SU-DHL-6 (cell line): ENCODE results near the gene ROCK2.
"Not testable (repeated sequence)": the region's sequence is repeated elsewhere in the genome, so short reads cannot be mapped to it uniquely, and the experiment has no call there.

Source experiments
- H2AFZ ChIP-seq: fragments of 200-600 bp; sonication (generic); 2 replicates; pipeline ENCODE4 v1.6.1; 2014; ENCODE audit warnings: low read depth, mild to moderate bottlenecking, moderate library complexity, mixed read lengths, antibody characterized with exemption, low read length; ENCODE audit not compliant: severe bottlenecking
- H3F3A ChIP-seq: fragments of 200-600 bp; shearing (Covaris generic); 2 replicates; pipeline ENCODE4 v1.6.0; 2016; ENCODE audit warnings: antibody characterized with exemption, mild to moderate bottlenecking; ENCODE audit not compliant: insufficient read depth
- H3K27ac ChIP-seq: fragments of 200-600 bp; sonication (generic); 2 replicates; pipeline ENCODE4 v1.5.1; 2016; ENCODE audit warnings: low read depth, mild to moderate bottlenecking, low read length, moderate library complexity, mixed read lengths
- H3K27me3 ChIP-seq: fragments of 200-600 bp; sonication (generic), shearing (Covaris generic); 2 replicates; pipeline ENCODE4 v1.6.0; 2014; ENCODE audit warnings: mild to moderate bottlenecking, low read length
- H3K36me3 ChIP-seq: fragments of 200-600 bp; sonication (generic); 2 replicates; pipeline ENCODE4 v1.6.1; 2014; ENCODE audit warnings: mild to moderate bottlenecking, low read length, mixed read lengths
- H3K4me2 ChIP-seq: fragments of 300-600, 200-600 bp; shearing (Covaris generic), sonication (generic); 2 replicates; pipeline ENCODE4 v1.6.0; 2014; ENCODE audit warnings: low read length, low read depth, mild to moderate bottlenecking; ENCODE audit not compliant: poor library complexity, severe bottlenecking
- H3K4me3 ChIP-seq: fragments of 200-600 bp; sonication (generic); 2 replicates; pipeline ENCODE4 v1.5.1; 2014; ENCODE audit warnings: antibody characterized with exemption, low read length, mild to moderate bottlenecking, mixed read lengths; ENCODE audit not compliant: insufficient read depth, poor library complexity, severe bottlenecking
- H3K79me2 ChIP-seq: fragments of 200-600 bp; sonication (generic); 2 replicates; pipeline ENCODE4 v1.6.1; 2014; ENCODE audit warnings: mild to moderate bottlenecking, low read length, moderate library complexity; ENCODE audit not compliant: insufficient read depth
- H3K9ac ChIP-seq: fragments of 200-600 bp; sonication (generic); 2 replicates; pipeline ENCODE4 v1.7.0; 2014; ENCODE audit warnings: mild to moderate bottlenecking, low read length
- H3K9me2 ChIP-seq: fragments of 200-600 bp; sonication (generic); replicated peaks from 2 replicates; pipeline ENCODE4 v1.6.1; 2014; ENCODE audit warnings: low read length; ENCODE audit not compliant: insufficient read depth
- H3K9me3 ChIP-seq: fragments of 200-600 bp; sonication (generic); 2 replicates; pipeline ENCODE4 v1.6.1; 2014; ENCODE audit warnings: low read length, mixed read lengths; ENCODE audit not compliant: insufficient read depth
- H4K20me1 ChIP-seq: fragments of 200-600 bp; sonication (generic); 2 replicates; pipeline ENCODE4 v1.6.1; 2014; ENCODE audit warnings: low read depth, mild to moderate bottlenecking, antibody characterized with exemption, low read length, moderate library complexity, mixed read lengths
- EZH2phosphoT487 ChIP-seq: fragments of 200-600 bp; sonication (generic), shearing (Covaris generic); conservative IDR thresholded peaks from 2 replicates; pipeline ENCODE4 v1.6.1; 2018; ENCODE audit warnings: mild to moderate bottlenecking, antibody characterized with exemption, low read length, moderate library complexity, mixed read lengths
- TF ChIP-seq, protein P1 (sequence below): fragments of 200-600 bp; sonication (generic); IDR thresholded peaks from one replicate; pipeline ENCODE4 v1.5.1; 2017; ENCODE audit warnings: antibody characterized with exemption, mild to moderate bottlenecking, low read length, moderate library complexity; ENCODE audit not compliant: insufficient read depth, poor library complexity, severe bottlenecking

Gene ROCK2

DNA sequence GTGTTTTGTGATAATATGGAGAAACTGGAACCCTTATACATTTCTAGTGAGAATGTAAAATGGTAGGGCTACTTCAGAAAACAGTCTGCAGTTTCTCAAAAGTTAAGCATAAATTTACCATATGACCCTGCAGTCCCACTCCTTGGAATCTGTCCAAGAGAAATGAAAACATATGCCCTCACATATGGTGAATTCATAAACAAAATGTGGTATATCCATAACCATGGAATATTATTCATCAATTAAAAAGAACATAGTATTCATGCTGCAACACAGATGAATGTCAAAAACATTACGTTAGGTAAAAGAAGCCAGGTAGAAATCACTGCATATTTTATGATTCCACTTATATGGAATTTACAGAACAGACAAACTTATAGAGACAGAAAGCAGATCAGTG is 11.8 kb downstream of the ROCK2 start:
- Histone ChIP-seq H3K9me2 (no peaks in the 10 kb centered on the region), H3K4me3 (no peak overlapping the region), H3K9ac (no peak overlapping the region), H4K20me1 (peaks cover 38% of the 10 kb centered on the region), H2AFZ (no peak overlapping the region), H3K27ac (no peak overlapping the region), H3K9me3 (no peaks in the 10 kb centered on the region), H3K79me2 (peaks cover 93% of the 10 kb centered on the region), H3F3A (0 out of 2 replicates have a peak, but pooled peaks cover 5% of the 10 kb centered on the region), H3K27me3 (no peaks in the 10 kb centered on the region), H3K36me3 (no peaks in the 10 kb centered on the region; the same call in 1 of the 2 replicates), H3K4me2 (no peak overlapping the region)
- TF ChIP-seq, protein P1, sequence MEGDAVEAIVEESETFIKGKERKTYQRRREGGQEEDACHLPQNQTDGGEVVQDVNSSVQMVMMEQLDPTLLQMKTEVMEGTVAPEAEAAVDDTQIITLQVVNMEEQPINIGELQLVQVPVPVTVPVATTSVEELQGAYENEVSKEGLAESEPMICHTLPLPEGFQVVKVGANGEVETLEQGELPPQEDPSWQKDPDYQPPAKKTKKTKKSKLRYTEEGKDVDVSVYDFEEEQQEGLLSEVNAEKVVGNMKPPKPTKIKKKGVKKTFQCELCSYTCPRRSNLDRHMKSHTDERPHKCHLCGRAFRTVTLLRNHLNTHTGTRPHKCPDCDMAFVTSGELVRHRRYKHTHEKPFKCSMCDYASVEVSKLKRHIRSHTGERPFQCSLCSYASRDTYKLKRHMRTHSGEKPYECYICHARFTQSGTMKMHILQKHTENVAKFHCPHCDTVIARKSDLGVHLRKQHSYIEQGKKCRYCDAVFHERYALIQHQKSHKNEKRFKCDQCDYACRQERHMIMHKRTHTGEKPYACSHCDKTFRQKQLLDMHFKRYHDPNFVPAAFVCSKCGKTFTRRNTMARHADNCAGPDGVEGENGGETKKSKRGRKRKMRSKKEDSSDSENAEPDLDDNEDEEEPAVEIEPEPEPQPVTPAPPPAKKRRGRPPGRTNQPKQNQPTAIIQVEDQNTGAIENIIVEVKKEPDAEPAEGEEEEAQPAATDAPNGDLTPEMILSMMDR = no peak
- TF ChIP-seq EZH2phosphoT487 = no peak

DNA sequence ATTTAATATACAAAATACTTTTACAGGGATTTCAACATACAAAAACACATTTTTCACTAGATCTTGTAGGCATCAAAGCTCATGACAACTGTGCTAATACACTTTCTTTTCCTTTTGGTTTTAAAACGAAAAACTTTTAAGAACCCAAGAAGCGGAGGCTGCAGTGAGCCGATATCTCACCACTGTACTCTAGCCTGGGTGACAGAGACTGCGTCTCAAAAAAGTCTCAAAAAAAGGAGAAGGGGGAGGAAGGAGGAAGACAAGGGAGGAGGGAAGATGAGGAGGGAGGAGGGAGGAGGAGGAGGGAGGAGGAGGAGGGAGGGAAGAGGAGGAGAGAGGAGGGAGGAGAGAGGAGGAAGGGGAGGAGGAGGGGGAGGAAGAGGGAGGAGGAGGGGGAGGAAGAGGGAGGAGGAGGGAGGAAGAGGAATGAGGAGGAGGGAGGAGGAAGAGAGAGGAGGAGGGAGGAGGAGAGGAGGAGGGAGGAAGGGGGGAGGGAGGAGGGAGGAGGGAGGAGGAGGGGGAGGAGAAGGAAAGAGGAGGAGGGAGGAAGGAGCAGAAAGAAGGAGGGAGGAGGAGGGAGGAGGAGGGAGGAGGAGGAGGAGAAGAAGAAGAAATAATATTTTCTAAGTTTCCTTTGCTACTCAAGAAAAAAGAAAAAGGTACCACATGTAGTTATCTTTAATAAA is 13.8 kb downstream of the ROCK2 start:
- no peaks in the 10 kb centered on the region for H3K9me2 ChIP-seq
- H3K36me3 ChIP-seq = no peaks in the 10 kb centered on the region; the same call in 1 of the 2 replicates
- H3K27ac ChIP-seq = no peak overlapping the region
- 0 out of 2 replicates have a peak, but pooled peaks cover 5% of the 10 kb centered on the region for H3F3A ChIP-seq
- TF ChIP-seq, protein P1 = no peak
- TF ChIP-seq EZH2phosphoT487 = no peak
- H3K79me2 ChIP-seq = peaks cover 93% of the 10 kb centered on the region
- no peak overlapping the region for H2AFZ ChIP-seq
- H3K27me3 ChIP-seq = no peaks in the 10 kb centered on the region
- no peak overlapping the region for H3K9ac ChIP-seq
- H3K9me3 ChIP-seq = no peaks in the 10 kb centered on the region
- no peak overlapping the region for H3K4me2 ChIP-seq
- no peak overlapping the region for H3K4me3 ChIP-seq
- peaks cover 34% of the 10 kb centered on the region for H4K20me1 ChIP-seq

DNA sequence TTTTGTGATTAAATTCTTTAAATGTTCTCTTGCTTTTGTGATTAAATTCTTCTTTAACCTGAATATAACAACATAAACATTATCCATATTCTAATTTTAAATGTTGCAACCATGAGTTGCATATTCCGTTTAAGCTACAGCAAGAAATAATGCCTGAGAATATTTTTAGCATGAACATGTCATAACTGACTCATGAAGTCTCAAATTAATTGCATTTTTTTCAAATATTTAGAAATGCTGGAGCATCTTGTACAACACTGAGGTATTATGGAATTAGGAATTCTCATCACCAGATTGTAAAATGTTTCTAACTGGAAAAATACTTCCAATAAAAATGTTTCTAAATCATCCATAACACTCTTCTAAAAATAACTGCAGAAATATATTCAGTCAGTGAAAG is 14.7 kb downstream of the ROCK2 start:
- Histone ChIP-seq H3K36me3 (no peaks in the 10 kb centered on the region; the same call in 1 of the 2 replicates), H3K9ac (no peak overlapping the region), H3K9me3 (no peaks in the 10 kb centered on the region), H3K79me2 (peaks cover 93% of the 10 kb centered on the region), H3K4me2 (no peak overlapping the region), H3K4me3 (no peak overlapping the region), H2AFZ (no peak overlapping the region), H4K20me1 (peaks cover 38% of the 10 kb centered on the region), H3F3A (0 out of 2 replicates have a peak, but pooled peaks cover 5% of the 10 kb centered on the region), H3K9me2 (no peaks in the 10 kb centered on the region), H3K27ac (no peak overlapping the region), H3K27me3 (no peaks in the 10 kb centered on the region)
- TF ChIP-seq, protein P1 = no peak

DNA sequence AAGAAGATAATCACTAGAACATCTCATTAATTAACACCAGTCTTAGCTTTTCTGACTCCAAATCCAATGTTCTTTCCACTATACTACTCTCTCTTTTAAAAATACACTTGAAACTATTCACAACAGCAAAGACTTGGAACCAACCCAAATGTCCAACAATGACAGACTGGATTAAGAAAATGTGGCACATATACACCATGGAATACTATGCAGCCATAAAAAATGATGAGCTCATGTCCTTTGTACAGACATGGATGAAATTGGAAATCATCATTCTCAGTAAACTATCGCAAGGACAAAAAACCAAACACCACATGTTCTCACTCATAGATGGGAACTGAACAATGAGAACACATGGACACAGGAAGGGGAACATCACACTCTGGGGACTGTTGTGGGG is 15.9 kb downstream of the ROCK2 start:
- H3K9me2 ChIP-seq, H3K27ac ChIP-seq, H3K4me3 ChIP-seq, H3K9me3 ChIP-seq, H3K27me3 ChIP-seq, H3K4me2 ChIP-seq, H3K36me3 ChIP-seq, H3K9ac ChIP-seq, H2AFZ ChIP-seq, H3F3A ChIP-seq: not testable (repeated sequence)
- H4K20me1 ChIP-seq = peaks cover 40% of the 10 kb centered on the region
- H3K79me2 ChIP-seq = peaks cover 93% of the 10 kb centered on the region
